HepG2 (cell line): ENCODE data around the gene NAV2. TPM values are rescaled to one million over a fixed set of nuclear protein-coding genes. Genes with fewer than 3 reads are reported as not detected.

ENCODE experiments used
- E2F5 ChIP-seq: sonication (generic); formaldehyde crosslinking; conservative IDR thresholded peaks from 2 replicates; pipeline ENCODE4 v1.4.0; 2020; ENCODE audit warnings: missing genetic modification reagents
- EP300 ChIP-seq, 3 experiments: sonication (generic) in 1 of 3; formaldehyde crosslinking in 1 of 3; IDR thresholded peaks; 2 replicates each; pipeline versions ENCODE4 v1.5.1 to v1.6.1; 2011 to 2020; ENCODE audit warnings: low read depth in 2 of 3, low read length in 2 of 3, borderline replicate concordance in 1 of 3, improper control_type of control experiment in 1 of 3, mild to moderate bottlenecking in 1 of 3, missing genetic modification reagents in 1 of 3, moderate library complexity in 1 of 3
- JDP2 ChIP-seq: sonication (generic); formaldehyde crosslinking; IDR thresholded peaks from 2 replicates; pipeline ENCODE4 v1.8.1; 2022; ENCODE audit warnings: missing genetic modification reagents, borderline replicate concordance
- JUND ChIP-seq: sonication (generic); formaldehyde crosslinking; IDR thresholded peaks from 2 replicates; pipeline ENCODE4 v1.8.0; 2022; ENCODE audit warnings: mild to moderate bottlenecking, missing genetic modification reagents
- MBD4 ChIP-seq: IDR thresholded peaks from 2 replicates; pipeline ENCODE4 v1.6.1; 2012; ENCODE audit warnings: low read length, inconsistent platforms, borderline replicate concordance
- NFYC ChIP-seq: IDR thresholded peaks from 2 replicates; pipeline ENCODE4 v1.6.1; 2016; ENCODE audit warnings: missing genetic modification reagents, missing compliant biosample characterization
- RAD21 ChIP-seq: fragments of 450-650 bp; formaldehyde crosslinking; IDR thresholded peaks from 2 replicates; pipeline ENCODE4 v1.5.0; 2020; ENCODE audit warnings: mild to moderate bottlenecking
- REST ChIP-seq, 2 experiments: IDR thresholded peaks; 2 replicates each; pipeline ENCODE4 v1.6.1; 2011 to 2012; ENCODE audit warnings: low read length in 2 of 2, borderline replicate concordance in 1 of 2, low read depth in 1 of 2, mild to moderate bottlenecking in 1 of 2, moderate library complexity in 1 of 2
- REXO4 ChIP-seq: sonication (generic); formaldehyde crosslinking; IDR thresholded peaks from 2 replicates; pipeline ENCODE4 v1.8.0; 2022; ENCODE audit warnings: missing genetic modification reagents, mild to moderate bottlenecking, borderline replicate concordance
- SSRP1 ChIP-seq: IDR thresholded peaks from 2 replicates; pipeline ENCODE4 v1.6.1; 2016; ENCODE audit warnings: control low read depth
- ZBTB49 ChIP-seq: sonication (generic); formaldehyde crosslinking; IDR thresholded peaks from 2 replicates; pipeline ENCODE4 v1.4.0; 2020; ENCODE audit warnings: missing genetic modification reagents, borderline replicate concordance
- ZFYVE20 ChIP-seq: sonication (generic); formaldehyde crosslinking; IDR thresholded peaks from 2 replicates; pipeline ENCODE4 v1.8.0; 2023; ENCODE audit warnings: low read depth, mild to moderate bottlenecking, moderate library complexity, missing genetic modification reagents, borderline replicate concordance
- ZKSCAN5 ChIP-seq: sonication (generic); formaldehyde crosslinking; IDR thresholded peaks from 2 replicates; pipeline ENCODE4 v1.5.1; 2020; ENCODE audit warnings: mild to moderate bottlenecking, missing genetic modification reagents
- ZNF124 ChIP-seq: sonication (generic); formaldehyde crosslinking; IDR thresholded peaks from 2 replicates; pipeline ENCODE4 v1.4.0; 2020; ENCODE audit warnings: missing genetic modification reagents
- ZNF282 ChIP-seq: fragments of 450-650 bp; IDR thresholded peaks from 2 replicates; pipeline ENCODE4 v1.6.1; 2018; ENCODE audit not compliant: partially characterized antibody
- ZNF383 ChIP-seq: sonication (generic); formaldehyde crosslinking; IDR thresholded peaks from 2 replicates; pipeline ENCODE4 v1.4.0; 2020; ENCODE audit warnings: missing genetic modification reagents, mild to moderate bottlenecking, borderline replicate concordance
- ZNF441 ChIP-seq: sonication (generic); formaldehyde crosslinking; IDR thresholded peaks from 2 replicates; pipeline ENCODE4 v1.7.0; 2021; ENCODE audit warnings: missing genetic modification reagents, borderline replicate concordance
- ZNF614 ChIP-seq: IDR thresholded peaks from 2 replicates; pipeline ENCODE4 v1.6.1; 2018; ENCODE audit warnings: missing biosample characterization, missing genetic modification reagents, inconsistent platforms, borderline replicate concordance
- ZNF781 ChIP-seq: sonication (generic); formaldehyde crosslinking; IDR thresholded peaks from 2 replicates; pipeline ENCODE4 v1.5.1; 2020; ENCODE audit warnings: borderline replicate concordance, mild to moderate bottlenecking, missing genetic modification reagents; ENCODE audit errors: not compliant biosample characterization
- polyA plus RNA-seq, 8 experiments: library from polyadenylated mRNA; depleted of rRNA in 3 of 8; stranded (reverse) in 7 of 8; unstranded in 1 of 8; fragments of >200 nt; fragmentation: Illumina TruSeq in 4 of 8; extraction: Trizol in 4 of 8; gene quantifications; 2 replicates each; pipeline versions ENCODE4 v1.2.1 to v1.2.3, GENCODE V29; 2011 to 2016; ENCODE audit warnings: low read depth in 4 of 8, missing spikeins in 1 of 8, mixed read lengths in 1 of 8; ENCODE audit not compliant: insufficient read depth in 1 of 8
- total RNA-seq, 5 experiments: library from RNA; depleted of rRNA; stranded (reverse); fragments of >200 nt; fragmentation: Illumina TruSeq; extraction: Trizol; gene quantifications; 2 replicates each; pipeline ENCODE4 v1.2.3, GENCODE V29; 2016; ENCODE audit warnings: low read depth in 1 of 5
- TF ChIP-seq, protein P1 (sequence below): IDR thresholded peaks from 2 replicates; pipeline ENCODE4 v1.6.1; 2016; ENCODE audit warnings: missing genetic modification reagents, missing compliant biosample characterization

Gene NAV2
- total and polyA plus RNA-seq, 2 of the 13 experiments (the other 11 are each of a cell fraction or from before 2014, with no cell fraction given) = 9.3 to 34.6 TPM

DNA sequence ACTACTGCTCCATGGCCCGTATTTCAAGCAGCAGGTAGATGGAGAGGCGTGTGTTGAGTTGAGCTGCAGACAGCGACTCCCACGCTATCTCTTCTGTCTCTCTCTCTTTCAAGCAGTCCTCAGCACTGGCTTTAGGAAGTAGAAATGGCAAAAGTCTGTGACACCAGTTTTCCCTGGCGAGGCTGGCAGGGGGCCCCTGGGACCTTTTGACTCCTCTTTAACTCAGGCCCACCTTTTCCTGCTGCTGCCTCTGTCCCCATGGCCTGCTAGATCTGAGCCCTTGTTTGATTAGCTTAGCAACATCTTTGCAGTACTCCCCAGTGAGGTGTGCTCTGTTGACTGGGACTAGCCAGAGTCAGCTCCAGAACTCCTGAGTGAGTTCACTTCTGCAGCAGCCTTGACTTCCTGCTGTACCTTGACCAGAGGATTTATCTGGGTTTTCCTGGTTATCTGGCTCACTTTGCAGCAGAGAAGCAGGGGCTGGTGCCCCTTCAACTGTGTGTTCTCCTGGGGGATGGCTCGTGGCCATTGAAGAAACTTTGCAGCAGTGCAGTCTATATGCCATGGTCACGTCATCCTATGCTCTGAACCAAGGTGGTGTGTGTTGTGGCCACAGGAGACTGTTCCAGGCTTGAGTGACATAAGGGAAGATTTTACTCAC lies 263.8 kb downstream of the NAV2 start (continued):
- no peak for TF ChIP-seq RAD21 (CRISPR knock-in tag)
- 0 out of 2 replicates have a peak, but pooled peaks have one; percentile 17 for TF ChIP-seq ZBTB49 (CRISPR knock-in tag)
- peak in 1 of 2 experiments; percentile 54; a peak in 2 of 4 replicates for TF ChIP-seq EP300 (IDR thresholded peaks at IDR 0.05; ENCODE audit: low read depth in 2 of 2, low read length in 2 of 2)
- no peak; the same call in 1 of the 2 replicates for TF ChIP-seq EP300 (CRISPR knock-in tag; IDR thresholded peaks at IDR 0.05; ENCODE audit: borderline replicate concordance)
- TF ChIP-seq REST (IDR thresholded peaks at IDR 0.05; ENCODE audit: borderline replicate concordance in 1 of 2, low read depth in 1 of 2, low read length in 2 of 2) = peak in 1 of 2 experiments; percentile 8; a peak in 1 of 4 replicates
- TF ChIP-seq, protein P1, sequence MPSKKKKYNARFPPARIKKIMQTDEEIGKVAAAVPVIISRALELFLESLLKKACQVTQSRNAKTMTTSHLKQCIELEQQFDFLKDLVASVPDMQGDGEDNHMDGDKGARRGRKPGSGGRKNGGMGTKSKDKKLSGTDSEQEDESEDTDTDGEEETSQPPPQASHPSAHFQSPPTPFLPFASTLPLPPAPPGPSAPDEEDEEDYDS = peak; percentile 65
- no peak for TF ChIP-seq ZNF282
- TF ChIP-seq JUND = no peak
- no peak for TF ChIP-seq MBD4
- TF ChIP-seq ZNF383 (CRISPR knock-in tag) = no peak
- peak; percentile 82; the same call in 1 of the 2 replicates for TF ChIP-seq ZNF614
- TF ChIP-seq ZNF441 (CRISPR knock-in tag) = no peak
- TF ChIP-seq NFYC (CRISPR knock-in tag) = no peak
- TF ChIP-seq ZKSCAN5 (CRISPR knock-in tag) = no peak
- no peak for TF ChIP-seq ZFYVE20 (CRISPR knock-in tag)
- no peak for TF ChIP-seq REXO4 (CRISPR knock-in tag)
- TF ChIP-seq JDP2 (CRISPR knock-in tag) = no peak
- no peak for TF ChIP-seq ZNF781 (CRISPR knock-in tag)
- no peak for TF ChIP-seq E2F5 (CRISPR knock-in tag)
- TF ChIP-seq ZNF124 (CRISPR knock-in tag) = no peak
- TF ChIP-seq SSRP1 (CRISPR knock-in tag) = peak; percentile 58; the same call in 1 of the 2 replicates
